GM19023 (cell line): ENCODE results near the gene AVP.

Experiments used
- ATAC-seq: cut with Tn5 transposase; IDR thresholded peaks from one replicate; pipeline ENCODE4 v1.9.1; 2021; ENCODE audit warnings: mild to moderate bottlenecking, moderate library complexity; ENCODE audit not compliant: unreplicated experiment

The AVP gene

GRCh38 chr20:3051385-3052019 lies 33.0 kb downstream of the AVP start:
- no peak for ATAC-seq

- ATAC-seq, result no peak
Observed at GRCh38 chr20:3047486-3048419, 36.8 kb downstream of the AVP start.

DNA sequence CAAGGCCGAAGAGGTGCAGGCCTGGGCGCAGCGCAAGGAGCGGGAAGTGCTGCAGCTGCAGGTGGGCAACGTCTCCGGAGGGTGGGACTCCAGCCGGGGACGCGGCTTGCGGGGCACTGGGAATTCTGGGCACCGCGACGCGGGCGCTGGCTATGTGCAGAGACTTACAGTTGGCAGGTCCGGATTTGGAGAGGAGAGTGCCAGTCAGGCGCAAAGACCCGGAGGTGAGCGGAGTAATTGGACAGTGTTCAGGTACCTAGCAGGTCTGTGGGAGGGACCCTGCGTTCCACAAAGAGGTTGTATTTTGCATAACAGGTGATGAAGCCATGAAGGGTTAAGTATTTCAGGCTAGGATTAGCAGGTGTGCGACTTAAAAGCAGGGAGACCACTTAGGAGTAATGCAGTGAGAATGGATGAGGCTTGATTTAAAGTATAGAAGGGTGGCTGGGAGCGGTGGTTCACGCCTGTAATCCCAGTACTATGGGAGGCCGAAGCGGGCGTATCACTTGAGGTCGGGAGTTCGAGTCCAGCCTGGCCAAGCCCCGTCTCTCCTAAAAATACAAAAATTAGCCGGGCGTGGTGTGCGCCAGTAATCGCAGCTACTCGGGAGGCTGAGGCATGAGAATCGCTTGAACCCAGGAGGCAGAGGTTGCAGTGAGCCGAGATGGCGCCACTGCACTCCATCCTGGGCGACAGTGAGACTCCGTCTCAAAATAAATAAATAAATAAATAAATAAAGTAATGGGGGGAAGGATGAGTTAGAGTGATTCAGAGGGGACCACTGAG lies 37.7 kb downstream of the AVP start:
- ATAC-seq, result no peak

DNA sequence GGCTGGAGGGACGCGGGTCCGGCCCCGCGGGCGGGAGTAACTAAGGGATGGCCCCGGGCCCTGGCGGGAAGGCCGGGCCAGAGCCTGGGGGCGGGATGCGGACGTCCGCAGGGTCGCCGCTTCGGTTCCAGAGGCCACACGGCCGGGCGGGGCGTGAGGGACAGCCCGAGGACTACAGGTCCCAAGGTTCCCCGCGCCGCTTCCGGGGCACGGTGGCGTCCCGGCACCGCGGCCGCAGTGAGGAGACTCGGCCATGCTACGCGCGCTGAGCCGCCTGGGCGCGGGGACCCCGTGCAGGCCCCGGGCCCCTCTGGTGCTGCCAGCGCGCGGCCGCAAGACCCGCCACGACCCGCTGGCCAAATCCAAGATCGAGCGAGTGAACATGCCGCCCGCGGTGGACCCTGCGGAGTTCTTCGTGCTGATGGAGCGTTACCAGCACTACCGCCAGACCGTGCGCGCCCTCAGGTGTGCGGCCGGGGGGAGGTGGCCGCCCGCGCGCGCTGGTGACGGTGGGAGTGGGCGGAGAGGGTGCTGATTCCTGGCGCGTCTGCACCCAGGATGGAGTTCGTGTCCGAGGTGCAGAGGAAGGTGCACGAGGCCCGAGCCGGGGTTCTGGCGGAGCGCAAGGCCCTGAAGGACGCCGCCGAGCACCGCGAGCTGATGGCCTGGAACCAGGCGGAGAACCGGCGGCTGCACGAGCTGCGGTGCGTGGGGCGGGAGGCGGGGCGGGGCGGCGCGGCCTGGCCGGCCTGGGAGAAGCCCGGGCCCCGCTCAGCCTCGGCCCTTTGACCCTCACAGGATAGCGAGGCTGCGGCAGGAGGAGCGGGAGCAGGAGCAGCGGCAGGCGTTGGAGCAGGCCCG lies 38.5 kb downstream of the AVP start, which contains the start of gene MRPS26:
Gene MRPS26 (plus strand): TSS at position 237 of the 861 bp plus-strand sequence. CDS start 17 bp downstream, at position 254.
- ATAC-seq, result peak; percentile 89

GRCh38 chr20:3045042-3045815 lies 39.3 kb downstream of the AVP start:
- ATAC-seq, result peak; percentile 50

DNA sequence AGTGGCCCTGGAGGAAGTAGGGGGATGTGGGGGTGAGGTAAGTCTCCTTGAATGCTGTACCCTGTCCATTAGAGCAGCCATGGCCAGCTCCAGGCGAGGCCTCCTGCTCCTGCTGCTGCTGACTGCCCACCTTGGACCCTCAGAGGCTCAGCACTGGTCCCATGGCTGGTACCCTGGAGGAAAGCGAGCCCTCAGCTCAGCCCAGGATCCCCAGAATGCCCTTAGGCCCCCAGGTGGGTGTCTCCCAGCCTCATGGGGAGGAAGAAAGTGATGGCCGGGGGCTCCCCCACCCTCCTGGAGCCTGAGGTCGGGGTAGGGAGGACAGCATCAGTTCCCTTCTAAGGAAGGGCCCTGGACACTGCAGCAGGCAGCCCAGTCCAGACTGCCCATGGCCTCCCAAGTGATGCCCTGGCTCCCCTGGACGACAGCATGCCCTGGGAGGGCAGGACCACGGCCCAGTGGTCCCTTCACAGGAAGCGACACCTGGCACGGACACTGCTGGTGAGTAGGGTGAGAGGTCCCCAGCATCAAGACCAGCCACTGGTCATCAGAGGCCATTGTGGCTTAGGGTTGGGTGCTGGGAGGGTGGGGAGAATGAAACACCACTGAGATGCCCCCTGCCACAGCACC lies 40.1 kb downstream of the AVP start:
- no peak for ATAC-seq

DNA sequence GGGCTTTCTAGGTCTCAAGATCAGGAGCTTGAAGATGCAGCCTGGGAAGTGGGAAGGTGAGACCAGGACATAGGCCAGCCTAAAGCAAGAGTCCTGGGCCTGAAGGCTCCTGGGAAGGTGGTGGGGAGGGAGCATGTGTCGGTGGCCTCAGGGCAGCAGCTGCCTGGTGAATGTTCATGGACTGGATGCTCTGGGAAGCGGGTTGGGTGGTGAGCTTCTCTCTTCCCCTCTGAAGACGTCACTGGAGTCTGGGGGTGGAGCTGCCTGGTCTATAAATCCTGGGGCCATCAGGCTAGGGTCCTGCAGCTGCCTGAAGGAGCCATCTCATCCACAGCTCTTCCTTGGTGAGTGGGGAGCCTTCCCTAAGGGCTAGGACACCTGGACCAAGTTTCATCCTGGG lies 41.2 kb downstream of the AVP start, which contains the start of gene GNRH2:
Gene GNRH2 (plus strand): TSS at position 301 of the 400 bp plus-strand sequence. CDS start 793 bp downstream, outside the sequence.
- no peak for ATAC-seq

DNA sequence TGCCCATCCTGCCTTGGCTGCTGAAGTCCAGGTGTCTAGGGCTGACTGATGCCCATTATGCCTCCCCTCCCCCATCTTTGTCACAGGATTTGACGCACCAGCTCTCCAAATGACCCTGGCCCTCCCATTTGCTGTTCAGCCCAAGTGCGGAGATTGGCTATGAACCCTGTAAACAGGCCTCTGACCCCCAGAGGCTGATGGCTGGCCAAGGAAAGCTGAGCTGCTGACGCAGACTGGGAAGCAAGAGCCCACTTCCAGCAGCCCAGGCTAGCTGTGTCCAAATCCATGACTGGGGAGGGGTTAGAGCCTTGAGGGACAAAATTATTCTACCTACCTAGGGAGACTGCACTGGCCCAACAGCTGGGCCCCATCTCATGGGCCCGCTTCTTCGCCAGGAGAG lies 41.9 kb downstream of the AVP start:
- ATAC-seq, result no peak

- no peak for ATAC-seq
Observed at GRCh38 chr20:3041854-3042409, 42.6 kb downstream of the AVP start.

DNA sequence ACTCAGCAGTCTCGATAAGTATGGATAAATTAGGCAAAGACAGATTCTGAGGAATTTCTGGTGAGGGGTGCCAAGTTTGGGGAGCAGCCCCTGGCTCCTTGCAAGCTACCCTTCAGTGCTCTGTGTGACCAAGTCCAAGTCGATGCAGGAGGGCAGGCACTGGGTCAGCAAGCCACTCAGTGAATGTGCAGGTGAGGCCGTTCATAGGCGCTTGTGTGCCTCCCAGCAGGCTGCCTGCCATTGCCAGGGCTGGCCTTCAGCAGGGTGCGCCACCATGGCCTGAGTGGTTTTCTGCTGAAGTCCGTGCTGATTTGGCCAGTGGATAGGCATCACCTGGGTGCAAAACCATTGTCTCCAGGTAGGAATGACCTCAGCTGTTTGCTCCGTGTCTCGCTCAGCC lies 44.4 kb downstream of the AVP start:
- ATAC-seq, result no peak

DNA sequence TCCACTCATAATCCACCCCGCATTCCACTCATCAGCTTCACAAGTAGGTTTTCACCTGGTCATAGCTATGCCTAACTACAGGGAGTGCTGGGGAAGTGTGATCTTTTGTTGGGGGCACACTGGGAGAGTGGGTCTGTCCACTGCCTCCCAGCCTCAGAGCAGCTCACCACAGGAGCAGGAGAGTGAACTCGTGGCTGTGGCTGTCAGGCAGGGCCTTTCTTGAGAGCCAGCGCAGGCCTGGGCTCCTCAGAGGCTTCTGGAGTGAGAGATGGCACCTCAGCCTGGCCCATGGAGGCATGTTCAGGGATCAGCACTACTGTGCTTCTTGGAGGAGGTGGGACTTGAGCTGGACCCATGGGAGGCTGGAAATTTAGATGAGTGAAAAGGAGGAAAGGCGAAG lies 45.1 kb downstream of the AVP start:
- ATAC-seq, result no peak

DNA sequence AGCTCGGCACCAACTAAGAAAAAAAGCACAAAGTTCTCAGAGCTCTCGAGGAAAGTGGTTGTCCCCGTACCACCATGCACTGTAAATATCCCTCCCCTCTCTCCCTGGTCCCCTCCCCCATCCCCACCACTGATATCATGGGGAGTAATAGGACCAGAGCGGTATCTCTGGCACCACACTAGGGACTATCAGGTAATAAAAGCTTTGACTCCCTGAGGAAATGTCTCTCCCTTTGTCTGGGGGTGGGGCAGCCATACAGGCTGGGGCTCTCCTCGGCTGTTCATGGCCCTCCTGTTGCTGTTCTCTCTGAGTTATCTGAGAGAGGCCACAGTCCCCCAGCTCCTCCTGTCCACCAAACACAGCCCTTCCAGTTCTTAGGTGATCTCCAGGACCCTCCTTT lies 46.1 kb downstream of the AVP start:
- ATAC-seq, result no peak

GRCh38 chr20:3037654-3038053 lies 46.9 kb downstream of the AVP start:
- ATAC-seq, result no peak

GRCh38 chr20:3032624-3033023 lies 51.9 kb downstream of the AVP start:
- no peak for ATAC-seq
